Hematopoietic multipotent progenitor cell (in vitro differentiated cells): Measurements from ENCODE around the gene LGR5. TPM values are rescaled to one million over a fixed set of nuclear protein-coding genes. Genes with fewer than 3 reads are reported as not detected.
A peak's percentile ranks its signal among the peaks of the same experiment; 100 is the strongest.
"Not testable (repeated sequence)": the region's sequence is repeated elsewhere in the genome, so short reads cannot be mapped to it uniquely, and the experiment has no call there.

Experiments
- DNase-seq, 3 donors: peaks; one replicate each; pipeline ENCODE4 v3.0.0-alpha.2; 2011 to 2015; ENCODE audit warnings: low read depth in 2 of 3, low spot score in 2 of 3
- total RNA-seq: library from RNA; depleted of rRNA; stranded (reverse); fragments of >200 nt; gene quantifications from one replicate; pipeline ENCODE4 v1.2.3, GENCODE V29; 2012

LGR5 gene
- total RNA-seq, 1 donor = under 0.01 TPM

DNA sequence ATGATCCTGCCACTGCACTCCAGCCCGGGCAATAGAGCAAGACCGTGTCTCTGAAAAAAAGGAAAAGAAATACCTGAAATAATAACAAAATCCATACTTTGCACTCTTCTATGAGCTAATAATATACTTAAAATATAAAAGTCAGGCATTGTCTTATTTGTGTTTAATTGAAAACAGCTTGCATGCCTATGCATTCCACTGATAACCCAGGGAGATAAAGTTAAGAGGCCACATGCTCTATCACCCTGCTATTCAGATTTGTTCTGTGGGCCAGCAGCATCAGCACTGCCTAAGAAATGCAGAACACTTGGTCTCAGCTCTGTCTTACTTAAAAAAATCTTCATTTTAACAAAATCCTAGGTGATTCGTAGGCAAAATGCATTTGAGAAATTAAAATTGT, 99.2 kb downstream of the LGR5 start:
- DNase-seq = no peak

DNA sequence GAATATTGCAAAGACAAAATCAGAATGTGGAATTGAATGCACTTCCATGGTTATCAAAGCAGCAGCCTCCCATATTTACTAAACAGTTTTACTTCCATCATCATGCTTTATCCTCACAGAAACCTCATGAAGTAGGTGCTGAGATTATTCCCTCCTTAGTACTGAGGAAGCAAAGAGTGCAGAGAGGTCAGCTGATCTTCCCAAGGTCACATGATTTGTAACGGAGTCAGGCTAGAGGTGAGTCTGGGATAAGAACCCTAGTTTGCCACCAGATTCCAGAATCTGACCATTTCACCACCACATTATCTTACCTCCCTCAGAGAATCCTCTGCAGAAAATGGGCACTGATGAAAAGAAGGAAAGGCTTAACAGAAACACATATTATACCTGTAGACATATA, 102.0 kb downstream of the LGR5 start:
- DNase-seq = no peak

DNA sequence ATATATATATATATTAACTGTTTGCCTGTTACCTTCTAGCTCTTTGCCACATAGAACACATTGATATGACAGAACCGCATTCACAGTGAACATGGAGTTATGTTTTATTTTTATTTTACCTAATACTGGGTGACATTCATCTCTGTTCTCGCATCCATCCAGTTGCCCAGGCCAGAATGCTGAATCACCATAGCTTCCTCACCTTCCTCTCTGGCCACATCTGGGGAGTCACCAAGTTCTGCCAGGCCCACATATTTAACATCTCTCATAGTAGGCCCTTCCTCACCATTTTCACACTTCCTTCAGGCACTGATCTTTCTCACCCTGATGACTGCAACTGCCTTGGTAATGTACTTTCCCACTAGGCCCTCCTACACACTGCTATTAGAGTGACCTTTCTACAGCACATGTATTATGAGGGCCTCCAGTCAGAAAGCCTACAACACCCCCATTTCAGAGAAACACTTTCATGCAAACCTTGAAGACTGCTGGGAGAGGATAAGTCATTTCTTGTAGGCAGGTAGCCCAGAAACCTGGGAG, 106.8 kb downstream of the LGR5 start:
- no peak for DNase-seq

DNA sequence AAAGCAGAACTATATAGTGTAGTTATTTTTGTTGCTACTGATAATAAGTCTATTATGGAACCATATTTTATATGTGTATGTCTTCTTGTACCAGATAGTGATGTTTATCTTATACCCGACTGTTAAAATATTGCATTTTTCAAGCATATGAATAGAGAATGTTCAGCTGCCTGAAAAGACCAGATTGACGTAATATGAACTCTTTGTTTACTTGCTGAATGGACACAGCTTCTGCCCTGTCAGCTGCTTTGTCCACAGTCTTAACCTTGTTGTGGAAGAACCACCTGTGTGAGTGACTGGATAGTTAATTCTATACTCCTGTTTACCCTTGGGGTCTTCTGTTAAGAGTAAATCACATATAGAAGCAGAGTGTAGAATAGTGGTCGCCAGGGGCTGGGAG, 109.3 kb downstream of the LGR5 start:
- no peak for DNase-seq

DNA sequence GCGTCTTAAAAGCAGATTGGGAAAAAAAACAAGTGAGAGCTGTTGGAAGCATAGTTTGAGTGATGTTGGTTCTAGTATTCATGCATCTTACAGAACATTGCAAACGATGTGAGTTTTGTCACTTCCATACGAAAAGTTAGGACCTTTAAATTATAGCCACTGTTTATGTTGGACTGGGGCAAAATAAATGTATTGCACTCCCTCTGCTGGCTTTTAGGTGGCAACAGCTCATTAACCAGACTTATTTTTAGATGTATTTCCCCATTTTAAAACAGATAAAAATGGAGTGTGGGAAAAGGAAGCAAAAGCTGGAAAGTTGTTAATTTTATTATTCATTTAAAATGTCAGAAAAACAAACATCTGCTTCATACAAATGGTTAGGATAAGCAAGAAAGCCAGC, 111.9 kb downstream of the LGR5 start:
- DNase-seq = peak in 2 of 3 donors; percentile 38 to 49

DNA sequence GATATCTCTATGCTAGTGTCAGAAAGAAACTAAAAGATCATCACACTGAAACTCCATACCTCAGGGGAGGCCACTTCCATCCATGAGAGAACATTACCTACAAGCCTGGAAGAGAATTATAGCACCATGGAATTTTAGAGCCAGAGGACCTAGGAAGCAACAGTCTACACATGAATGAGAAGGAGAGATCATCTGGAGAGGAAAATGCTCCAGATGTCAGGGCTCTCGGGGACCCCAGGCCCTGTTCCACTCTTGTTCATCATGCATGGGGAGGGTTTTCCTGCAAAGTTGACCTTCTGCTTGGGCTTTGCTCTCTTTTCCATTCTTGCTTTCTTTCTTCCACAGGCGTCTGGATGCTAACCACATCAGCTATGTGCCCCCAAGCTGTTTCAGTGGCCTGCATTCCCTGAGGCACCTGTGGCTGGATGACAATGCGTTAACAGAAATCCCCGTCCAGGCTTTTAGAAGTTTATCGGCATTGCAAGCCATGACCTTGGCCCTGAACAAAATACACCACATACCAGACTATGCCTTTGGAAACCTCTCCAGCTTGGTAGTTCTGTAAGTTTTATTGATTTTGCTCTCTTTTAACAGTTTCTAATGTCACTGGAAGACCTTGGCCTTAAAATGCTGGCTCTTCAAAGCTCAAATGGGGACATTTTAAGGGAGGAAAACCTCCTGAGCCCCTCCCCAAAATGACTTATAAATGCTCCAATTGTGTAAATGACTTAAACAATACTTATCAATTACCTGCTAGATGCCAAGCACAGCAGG, 113.3 kb downstream of the LGR5 start:
- no peak for DNase-seq

DNA sequence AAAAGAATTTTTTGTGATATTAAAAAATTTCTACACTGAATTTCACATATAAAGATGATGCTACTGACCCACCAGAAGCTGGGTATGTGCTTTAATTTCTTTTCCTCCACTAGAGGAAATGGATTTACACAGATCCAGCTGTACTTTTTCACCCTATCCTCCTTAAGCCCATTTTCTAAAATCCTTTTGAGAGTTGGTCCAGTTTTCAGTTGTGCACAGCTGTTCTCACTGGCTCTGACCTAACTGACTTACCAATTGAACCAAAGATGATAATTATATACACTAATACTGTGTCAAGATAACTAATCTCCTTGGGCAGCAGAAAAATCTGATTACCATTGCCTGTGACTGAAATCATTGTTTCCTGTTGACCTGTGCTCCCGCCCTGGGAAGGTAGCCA, 115.6 kb downstream of the LGR5 start:
- DNase-seq = no peak

DNA sequence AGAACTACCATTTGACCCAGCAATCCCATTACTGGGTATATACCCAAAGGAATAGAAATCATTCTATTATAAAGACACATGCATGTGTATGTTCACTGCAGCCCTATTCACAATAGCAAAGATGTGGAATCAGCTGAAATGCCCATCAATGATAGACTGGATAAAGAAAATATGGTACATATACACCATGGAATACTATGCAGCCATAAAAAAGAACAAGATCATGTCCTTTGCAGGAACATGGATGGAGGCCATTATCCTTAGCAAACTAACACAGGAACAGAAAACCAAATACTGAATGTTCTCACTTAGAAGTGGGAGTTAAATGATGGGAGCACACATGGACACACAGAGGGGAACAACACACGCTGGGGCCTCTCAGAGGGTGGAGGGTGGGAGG, 116.2 kb downstream of the LGR5 start:
- DNase-seq = not testable (repeated sequence)

DNA sequence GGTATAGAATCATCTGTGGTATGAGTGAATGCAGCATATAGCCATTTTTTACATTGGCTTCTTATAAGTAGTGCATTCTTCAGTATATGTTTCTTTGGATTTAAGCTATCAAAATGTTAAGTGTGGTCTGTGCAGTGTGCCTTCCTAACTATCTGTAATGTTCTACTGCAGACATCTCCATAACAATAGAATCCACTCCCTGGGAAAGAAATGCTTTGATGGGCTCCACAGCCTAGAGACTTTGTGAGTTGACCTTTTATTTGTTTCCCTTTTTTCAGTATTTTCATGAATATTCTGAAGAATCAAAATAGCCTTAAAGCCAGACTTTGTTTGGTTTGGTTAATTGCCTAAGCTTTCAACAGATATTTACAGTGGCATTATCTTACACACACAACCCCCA, 116.8 kb downstream of the LGR5 start:
- DNase-seq = no peak

DNA sequence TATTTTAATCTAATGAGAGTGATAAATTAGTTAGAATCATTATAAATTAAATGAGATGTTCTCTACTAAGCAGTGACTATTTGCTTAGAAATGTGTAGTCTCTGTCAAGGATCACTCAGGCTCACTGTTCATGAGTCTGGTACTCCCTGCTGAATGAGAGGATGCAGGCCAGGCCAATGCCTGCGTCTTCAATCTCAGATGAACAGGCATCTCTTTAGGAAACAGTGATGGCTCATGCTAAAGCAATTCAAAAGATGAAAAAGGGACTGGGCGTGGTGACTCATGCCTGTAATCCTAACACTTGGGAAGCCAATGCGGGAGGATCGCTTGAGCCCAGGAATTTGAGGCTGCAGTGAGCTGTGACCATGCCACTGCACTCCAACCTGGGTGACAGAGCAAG, 117.3 kb downstream of the LGR5 start:
- DNase-seq = no peak

DNA sequence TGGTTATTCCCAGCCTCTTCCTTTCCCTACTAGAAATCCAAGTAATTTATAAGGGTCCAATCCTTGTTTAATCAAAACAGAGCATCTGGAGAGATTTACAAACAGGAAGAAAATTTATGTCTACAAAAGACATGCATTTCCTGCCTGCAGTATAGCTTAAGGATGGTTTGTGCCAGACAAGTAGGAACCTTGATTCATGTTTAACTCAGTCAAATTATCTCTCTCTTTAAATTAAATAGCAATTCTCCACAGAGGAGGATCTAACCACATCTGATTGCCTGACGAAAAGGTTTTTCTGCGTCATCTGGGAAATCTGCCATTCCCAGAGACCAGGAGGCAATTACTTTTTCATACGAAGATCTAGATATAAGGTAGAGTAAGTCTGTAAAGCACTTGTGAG, 118.8 kb downstream of the LGR5 start:
- no peak for DNase-seq

DNA sequence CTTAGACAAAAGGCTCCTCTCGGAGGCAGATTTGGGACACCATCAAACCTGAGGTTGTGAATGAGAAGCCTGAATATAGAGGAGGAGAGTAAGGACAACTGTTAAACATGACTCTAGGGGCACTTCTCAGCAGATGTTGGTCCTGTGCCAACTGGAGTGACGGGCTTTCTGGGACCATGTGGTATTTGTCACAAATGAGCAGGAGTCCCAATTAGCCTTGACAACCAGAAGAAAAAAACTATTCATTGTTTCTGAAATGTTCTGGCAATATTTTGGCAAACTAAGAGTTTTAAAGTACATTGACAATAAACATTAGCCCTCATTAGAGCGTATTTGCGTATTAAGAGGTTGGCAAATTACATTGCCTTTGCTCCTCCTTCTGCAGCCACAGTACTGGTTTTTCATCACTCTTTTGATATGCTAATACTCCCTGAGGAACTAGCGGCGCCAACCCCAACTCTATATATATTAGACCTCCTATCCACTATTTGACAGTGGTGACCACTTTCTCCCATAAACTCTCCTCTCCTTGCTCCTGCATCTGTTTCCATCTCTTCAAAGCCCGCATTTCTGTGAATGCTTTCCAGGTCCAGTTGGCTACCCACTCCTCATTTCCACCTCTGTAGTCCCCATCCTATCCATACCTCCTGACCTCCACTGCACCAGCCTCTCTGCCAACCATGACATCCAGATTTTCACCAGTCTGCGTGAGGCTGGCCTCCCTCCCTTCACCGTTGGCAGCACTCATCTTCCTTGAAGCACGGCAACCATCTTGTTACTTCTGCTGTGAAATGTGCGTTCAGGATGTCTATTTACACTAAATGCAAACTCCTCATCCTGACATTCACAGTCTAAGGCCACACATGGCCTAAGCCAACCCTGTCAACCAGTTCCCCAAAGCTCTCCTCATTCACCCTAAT, 123.3 kb downstream of the LGR5 start:
- DNase-seq = peak in 1 of 3 donors; percentile 49

DNA sequence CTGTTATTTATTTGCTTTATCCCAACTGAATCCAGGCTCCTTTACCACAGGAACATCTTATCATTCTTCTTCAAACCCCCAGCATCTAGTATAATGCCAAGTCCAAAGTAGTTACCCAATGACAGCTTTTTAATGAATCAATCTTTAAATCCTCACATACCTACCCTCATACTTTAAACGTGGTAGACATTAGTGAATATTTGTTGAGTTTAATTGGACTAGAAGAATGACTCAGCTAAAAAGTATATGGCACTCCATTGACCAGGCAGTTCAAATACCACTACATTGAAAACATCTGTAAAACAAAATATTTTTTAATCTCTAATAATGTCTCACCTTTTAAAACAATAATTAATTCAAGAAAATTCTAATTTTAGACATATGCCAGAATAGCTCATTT, 125.9 kb downstream of the LGR5 start:
- no peak for DNase-seq

DNA sequence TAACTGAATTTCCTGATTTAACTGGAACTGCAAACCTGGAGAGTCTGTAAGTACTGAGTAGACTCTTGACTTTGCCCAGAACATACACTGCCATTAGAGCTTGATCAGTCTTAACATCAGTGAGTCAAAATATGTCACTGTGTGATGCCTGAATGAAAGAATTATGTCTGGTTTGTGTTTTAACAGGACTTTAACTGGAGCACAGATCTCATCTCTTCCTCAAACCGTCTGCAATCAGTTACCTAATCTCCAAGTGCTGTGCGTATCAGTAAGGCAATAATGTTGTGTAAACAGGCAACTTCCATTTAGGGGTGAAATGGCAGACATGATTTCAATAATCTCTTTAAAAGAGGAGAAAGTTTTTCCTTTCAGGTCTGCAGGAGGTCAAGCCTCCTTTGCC, 127.1 kb downstream of the LGR5 start:
- no peak for DNase-seq

DNA sequence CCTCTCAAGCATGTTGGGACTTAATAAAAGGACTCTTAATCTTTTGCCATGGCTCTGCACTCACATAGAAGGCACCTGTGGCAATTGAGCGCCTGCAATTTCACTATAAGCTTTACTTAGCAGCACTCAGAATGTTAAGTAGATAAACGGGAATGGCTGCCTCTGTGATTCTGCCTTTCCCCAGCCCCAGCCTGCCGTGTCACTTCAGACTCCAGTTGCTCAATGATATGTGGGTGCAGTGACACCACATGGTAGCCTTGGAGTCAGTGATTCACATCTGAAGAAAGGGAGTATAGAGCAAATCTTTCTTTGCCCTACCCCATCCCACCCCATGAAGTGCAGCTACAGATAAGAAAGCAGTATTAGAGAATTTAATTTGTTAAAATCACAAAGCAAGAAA, 127.9 kb downstream of the LGR5 start:
- no peak for DNase-seq

DNA sequence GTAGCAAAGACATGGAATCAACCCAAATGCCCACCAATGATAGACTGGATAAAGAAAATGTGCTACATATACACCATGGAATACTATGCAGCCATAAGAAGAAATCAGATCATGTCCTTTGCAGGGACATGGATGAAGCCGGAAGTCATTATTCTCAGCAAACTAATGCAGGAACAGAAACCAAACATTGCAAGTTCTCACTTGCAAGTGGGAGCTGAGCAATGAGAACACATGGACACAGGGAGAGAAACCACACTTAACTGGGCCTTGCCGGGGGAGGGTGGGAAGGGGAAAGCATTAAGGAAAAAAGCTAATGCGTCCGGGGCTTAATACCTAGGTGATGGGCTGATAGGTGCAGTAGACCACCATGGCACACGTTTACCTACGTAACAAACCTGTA, 130.3 kb downstream of the LGR5 start:
- DNase-seq = not testable (repeated sequence)

DNA sequence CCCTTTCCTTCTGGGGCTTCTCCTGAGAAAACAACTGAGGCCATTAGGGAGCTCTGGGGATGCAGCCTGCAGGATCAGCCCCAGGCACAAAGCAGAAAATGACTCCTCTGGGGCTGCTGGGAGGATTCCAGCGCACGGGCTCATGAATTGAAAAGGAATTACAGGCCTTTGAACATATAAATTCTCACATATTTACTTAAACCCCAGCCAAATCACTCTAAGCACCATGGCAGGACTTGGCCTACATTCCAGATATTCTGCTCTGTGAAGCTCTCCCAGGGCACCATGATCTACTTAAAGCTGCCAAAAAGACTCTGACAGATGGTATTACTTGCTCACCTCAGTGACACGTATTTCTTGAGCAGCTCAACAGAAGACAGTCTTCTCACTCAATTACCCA, 136.9 kb downstream of the LGR5 start:
- no peak for DNase-seq

DNA sequence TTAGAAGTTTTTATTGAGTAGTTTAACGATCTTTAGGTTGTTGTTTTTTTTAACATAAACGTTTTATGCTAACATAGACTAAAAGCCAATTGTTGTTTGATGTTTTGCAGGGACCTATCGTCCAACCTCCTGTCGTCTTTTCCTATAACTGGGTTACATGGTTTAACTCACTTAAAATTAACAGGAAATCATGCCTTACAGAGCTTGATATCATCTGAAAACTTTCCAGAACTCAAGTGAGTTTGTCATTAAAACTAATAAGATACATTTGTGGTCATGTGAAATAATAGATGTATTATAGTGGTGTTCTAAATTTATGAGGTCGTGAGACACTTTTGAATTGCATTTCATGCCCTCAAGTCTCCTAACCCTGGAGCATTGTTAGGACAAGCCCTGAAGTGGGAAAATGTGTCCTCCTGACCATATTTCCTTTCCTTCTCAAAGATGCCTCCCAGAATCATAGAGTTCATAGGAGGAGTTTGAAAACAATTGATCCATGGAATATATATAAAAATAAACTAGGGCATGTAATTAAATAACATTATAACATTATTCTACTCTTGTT, 139.2 kb downstream of the LGR5 start:
- DNase-seq = no peak

DNA sequence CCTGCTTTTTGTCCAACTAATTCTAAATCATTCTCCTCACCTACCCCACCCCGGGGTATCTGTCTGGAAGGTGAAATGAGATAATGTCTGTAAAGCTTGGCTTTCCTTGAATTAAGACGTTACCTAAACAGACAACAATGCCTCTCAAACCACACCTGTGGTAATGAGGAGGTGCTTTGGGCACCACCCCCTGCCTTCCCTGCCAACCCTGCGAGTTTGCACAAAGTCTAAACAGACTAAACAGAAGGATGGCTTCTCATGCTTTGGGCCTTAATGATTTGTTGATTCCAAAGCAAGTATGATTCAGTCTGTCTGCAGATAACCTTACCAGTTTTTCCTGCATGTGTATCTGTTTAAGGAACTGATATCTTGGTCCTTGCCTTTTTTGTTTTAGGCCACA, 141.6 kb downstream of the LGR5 start:
- DNase-seq = no peak

DNA sequence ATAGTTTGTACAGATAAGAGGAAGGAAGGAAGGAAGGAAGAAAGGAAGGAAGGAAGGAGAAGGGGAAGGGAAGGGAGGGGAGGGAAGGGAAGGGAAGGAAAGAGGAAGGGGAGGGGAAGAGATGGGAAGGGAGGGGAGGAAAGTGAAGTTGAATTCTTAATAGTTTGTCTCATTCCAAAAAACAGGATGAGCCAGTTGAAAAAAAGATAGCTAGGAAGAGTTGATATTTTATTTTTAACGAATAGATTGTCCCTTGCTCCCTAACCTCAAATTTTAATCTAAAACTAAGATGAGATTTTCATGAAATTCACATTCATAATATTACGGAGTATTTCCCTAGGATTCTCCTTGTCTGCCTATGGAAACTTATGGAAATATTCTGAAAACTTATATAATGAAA, 143.3 kb downstream of the LGR5 start:
- DNase-seq = no peak

DNA sequence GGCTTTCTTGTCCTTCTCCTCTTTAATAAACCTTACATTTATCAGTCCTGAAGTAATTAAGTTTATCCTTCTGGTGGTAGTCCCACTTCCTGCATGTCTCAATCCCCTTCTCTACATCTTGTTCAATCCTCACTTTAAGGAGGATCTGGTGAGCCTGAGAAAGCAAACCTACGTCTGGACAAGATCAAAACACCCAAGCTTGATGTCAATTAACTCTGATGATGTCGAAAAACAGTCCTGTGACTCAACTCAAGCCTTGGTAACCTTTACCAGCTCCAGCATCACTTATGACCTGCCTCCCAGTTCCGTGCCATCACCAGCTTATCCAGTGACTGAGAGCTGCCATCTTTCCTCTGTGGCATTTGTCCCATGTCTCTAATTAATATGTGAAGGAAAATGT, 144.8 kb downstream of the LGR5 start:
- DNase-seq = no peak
